ENCODE results near the gene SSBP4.

Gene SSBP4

DNA sequence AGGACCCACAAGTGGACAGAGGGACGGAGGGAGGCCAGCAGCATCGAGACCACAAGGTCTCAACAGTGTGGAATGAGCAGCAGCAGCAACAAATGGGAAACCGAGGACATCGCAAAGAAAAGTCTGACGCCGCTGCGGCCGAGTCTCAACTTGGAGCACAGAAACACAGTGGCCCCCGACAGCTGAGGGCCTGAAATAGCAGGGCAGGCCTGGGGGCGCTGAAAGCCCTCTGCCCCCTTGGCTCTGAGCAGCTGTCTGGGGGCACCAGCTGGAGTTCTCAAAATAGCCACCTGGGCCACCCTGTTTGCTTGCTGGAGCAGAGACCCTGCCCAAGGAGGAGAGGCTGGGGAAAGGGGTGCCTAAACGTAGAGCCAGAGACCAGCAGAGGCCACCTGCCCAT lies 24.6 kb downstream of the SSBP4 start:
- TF ChIP-seq SIN3A (IDR thresholded peaks at IDR 0.05; ENCODE audit: borderline replicate concordance, insufficient read depth, low read length): no peak
- TF ChIP-seq, protein P1, sequence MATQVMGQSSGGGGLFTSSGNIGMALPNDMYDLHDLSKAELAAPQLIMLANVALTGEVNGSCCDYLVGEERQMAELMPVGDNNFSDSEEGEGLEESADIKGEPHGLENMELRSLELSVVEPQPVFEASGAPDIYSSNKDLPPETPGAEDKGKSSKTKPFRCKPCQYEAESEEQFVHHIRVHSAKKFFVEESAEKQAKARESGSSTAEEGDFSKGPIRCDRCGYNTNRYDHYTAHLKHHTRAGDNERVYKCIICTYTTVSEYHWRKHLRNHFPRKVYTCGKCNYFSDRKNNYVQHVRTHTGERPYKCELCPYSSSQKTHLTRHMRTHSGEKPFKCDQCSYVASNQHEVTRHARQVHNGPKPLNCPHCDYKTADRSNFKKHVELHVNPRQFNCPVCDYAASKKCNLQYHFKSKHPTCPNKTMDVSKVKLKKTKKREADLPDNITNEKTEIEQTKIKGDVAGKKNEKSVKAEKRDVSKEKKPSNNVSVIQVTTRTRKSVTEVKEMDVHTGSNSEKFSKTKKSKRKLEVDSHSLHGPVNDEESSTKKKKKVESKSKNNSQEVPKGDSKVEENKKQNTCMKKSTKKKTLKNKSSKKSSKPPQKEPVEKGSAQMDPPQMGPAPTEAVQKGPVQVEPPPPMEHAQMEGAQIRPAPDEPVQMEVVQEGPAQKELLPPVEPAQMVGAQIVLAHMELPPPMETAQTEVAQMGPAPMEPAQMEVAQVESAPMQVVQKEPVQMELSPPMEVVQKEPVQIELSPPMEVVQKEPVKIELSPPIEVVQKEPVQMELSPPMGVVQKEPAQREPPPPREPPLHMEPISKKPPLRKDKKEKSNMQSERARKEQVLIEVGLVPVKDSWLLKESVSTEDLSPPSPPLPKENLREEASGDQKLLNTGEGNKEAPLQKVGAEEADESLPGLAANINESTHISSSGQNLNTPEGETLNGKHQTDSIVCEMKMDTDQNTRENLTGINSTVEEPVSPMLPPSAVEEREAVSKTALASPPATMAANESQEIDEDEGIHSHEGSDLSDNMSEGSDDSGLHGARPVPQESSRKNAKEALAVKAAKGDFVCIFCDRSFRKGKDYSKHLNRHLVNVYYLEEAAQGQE (IDR thresholded peaks at IDR 0.05; ENCODE audit: insufficient read depth in 1 of 2, low read depth in 2 of 2, low read length in 2 of 2): no peak
- no peak for TF ChIP-seq POLR2AphosphoS5 (IDR thresholded peaks at IDR 0.05; ENCODE audit: low read depth, low read length)
- TF ChIP-seq TAF1 (IDR thresholded peaks at IDR 0.05; ENCODE audit: borderline replicate concordance, insufficient read depth, low read length): no peak
- no peak for TF ChIP-seq FOXP2 (optimal IDR thresholded peaks at IDR 0.05; ENCODE audit: borderline replicate concordance, extremely low read depth, extremely low read length, insufficient read depth)

DNA sequence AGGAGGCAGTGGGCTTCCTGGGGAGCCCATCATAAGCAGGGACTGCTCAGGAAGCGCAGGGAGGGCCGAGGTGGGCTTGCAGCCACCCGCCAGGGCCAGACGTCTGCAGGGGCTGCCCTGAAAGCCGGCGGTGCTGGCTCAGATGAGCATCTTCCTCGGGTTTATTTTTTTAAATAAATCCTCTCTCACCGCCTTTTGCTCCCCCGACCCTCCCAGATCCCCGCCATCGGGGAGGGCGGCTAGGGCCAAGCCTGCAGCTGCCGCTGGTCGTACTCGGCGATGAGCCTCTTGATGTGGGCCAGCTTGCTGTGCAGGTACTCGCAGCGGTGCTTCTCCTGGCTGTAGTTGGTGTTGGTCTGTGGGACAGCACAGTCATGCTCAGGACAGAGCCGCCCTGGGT lies 25.3 kb downstream of the SSBP4 start:
- TF ChIP-seq TAF1 (IDR thresholded peaks at IDR 0.05; ENCODE audit: borderline replicate concordance, insufficient read depth, low read length) (no peak), POLR2AphosphoS5 (IDR thresholded peaks at IDR 0.05; ENCODE audit: low read depth, low read length) (no peak), SIN3A (IDR thresholded peaks at IDR 0.05; ENCODE audit: borderline replicate concordance, insufficient read depth, low read length) (no peak), FOXP2 (optimal IDR thresholded peaks at IDR 0.05; ENCODE audit: borderline replicate concordance, extremely low read depth, extremely low read length, insufficient read depth) (no peak)
- TF ChIP-seq, protein P1 (IDR thresholded peaks at IDR 0.05; ENCODE audit: insufficient read depth in 1 of 2, low read depth in 2 of 2, low read length in 2 of 2): no peak

DNA sequence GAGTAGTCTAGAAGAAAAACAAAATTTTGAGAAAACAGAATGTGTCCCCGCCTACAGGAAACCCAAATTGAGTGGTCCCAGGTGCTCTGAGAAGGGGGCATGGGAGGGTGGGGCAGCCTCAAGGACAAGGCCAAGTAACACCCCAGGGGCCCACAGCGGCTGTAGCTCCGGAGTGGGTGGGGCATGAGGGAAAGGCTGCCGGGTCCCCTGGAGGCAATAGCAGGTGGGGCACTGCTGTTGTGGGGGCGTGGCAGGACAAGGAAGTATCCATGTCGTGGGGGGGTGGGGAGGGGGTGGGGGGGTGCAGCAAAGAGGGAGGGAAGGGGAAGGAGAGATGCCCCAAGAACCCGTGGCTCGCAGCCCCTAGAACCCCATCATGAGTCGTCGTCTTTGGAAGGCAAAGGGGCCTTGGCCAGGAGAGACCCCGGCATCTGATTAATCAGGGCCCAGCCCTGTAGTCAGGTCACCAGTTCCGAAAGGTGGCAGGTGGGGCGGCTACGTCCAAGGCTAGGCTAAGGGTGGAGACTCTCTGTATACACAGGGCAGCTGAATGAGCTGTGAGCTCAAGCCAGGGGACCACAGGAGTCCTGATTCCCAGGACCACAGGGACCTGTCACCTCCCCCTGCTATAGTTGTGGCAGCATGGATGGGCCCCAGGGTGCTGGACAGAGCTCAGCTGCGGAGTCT lies 26.2 kb downstream of the SSBP4 start:
- TF ChIP-seq SIN3A (IDR thresholded peaks at IDR 0.05; ENCODE audit: borderline replicate concordance, insufficient read depth, low read length): no peak

DNA sequence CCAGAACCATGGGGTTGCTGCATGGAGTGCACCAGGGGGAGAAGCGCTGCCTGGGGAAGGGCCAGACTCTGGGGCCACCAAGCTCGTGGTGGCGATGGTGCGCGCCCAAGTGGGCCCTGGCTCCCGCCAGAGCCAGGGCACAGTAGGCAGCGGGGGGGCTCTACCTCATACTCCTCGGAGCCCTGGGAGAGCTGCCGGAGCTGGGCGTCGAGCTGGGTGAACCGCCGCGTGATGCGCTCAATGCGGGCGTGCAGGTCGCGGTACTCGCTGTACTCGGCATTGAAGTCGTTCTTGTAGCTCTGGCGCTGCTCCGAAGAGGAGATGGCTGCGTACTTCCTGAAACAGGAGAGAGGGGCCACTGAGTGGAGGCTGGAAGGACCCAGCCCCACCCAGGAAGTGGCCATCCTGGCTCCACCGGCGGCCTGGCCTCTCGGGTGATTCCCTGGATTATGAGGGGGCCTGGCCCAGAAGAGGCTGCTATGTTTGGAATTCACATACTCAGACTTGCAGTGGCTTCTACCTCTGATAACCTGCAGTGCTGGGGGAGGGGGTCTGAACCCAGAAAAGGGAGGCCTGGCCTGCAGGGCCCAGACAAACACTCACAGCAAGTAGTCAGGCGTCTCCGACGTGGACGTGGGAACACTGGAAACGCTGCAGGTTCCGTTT lies 27.1 kb downstream of the SSBP4 start:
- TF ChIP-seq TAF1 (IDR thresholded peaks at IDR 0.05; ENCODE audit: borderline replicate concordance, insufficient read depth, low read length) (no peak), POLR2AphosphoS5 (IDR thresholded peaks at IDR 0.05; ENCODE audit: low read depth, low read length) (no peak), SIN3A (IDR thresholded peaks at IDR 0.05; ENCODE audit: borderline replicate concordance, insufficient read depth, low read length) (no peak), FOXP2 (optimal IDR thresholded peaks at IDR 0.05; ENCODE audit: borderline replicate concordance, extremely low read depth, extremely low read length, insufficient read depth) (no peak)
- TF ChIP-seq, protein P1 (IDR thresholded peaks at IDR 0.05; ENCODE audit: insufficient read depth in 1 of 2, low read depth in 2 of 2, low read length in 2 of 2): no peak

DNA sequence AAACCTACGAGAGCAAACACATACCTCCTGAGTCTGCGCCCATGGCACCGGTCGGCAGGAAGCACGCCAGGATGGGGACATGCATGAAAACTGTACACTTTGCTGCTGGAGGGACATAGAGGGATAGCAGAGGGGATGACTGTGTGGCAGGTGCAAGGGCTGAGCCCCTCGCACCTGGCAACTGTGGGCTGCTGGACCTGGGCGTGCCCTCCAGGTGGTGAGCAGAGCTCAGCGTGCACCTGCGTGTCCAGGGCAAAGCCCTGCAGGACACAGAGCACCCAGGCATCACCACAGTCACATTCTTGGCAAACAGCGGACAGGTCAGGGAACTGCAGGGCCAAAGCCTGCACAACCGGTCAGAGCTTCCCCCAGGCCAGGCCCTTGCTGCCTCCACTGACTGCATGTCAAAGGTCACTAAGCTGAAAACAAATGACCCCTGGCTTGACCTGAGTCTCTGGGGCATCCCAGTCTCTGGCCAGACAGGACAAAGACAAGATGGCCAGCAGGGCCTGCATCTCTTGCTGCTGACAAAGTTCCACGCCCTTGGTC lies 27.7 kb downstream of the SSBP4 start:
- TF ChIP-seq, protein P1 (IDR thresholded peaks at IDR 0.05; ENCODE audit: insufficient read depth in 1 of 2, low read depth in 2 of 2, low read length in 2 of 2): no peak
- TF ChIP-seq TAF1 (IDR thresholded peaks at IDR 0.05; ENCODE audit: borderline replicate concordance, insufficient read depth, low read length): no peak
- TF ChIP-seq FOXP2 (optimal IDR thresholded peaks at IDR 0.05; ENCODE audit: borderline replicate concordance, extremely low read depth, extremely low read length, insufficient read depth): no peak
- no peak for TF ChIP-seq SIN3A (IDR thresholded peaks at IDR 0.05; ENCODE audit: borderline replicate concordance, insufficient read depth, low read length)
- TF ChIP-seq POLR2AphosphoS5 (IDR thresholded peaks at IDR 0.05; ENCODE audit: low read depth, low read length): no peak

All from PFSK-1 (cell line).